Kasumi-1 (cell line): ENCODE results near the gene PLXNA4.
A peak's percentile ranks its signal among the peaks of the same experiment; 100 is the strongest.

Experiments
- DNase-seq, 2 experiments: peaks; one replicate each; lab custom pipeline; 2025; lab: John Stamatoyannopoulos, UW

The PLXNA4 gene

GRCh38 chr7:132387596-132387995 lies 188.7 kb downstream of the PLXNA4 start:
- DNase-seq = no peak

DNA sequence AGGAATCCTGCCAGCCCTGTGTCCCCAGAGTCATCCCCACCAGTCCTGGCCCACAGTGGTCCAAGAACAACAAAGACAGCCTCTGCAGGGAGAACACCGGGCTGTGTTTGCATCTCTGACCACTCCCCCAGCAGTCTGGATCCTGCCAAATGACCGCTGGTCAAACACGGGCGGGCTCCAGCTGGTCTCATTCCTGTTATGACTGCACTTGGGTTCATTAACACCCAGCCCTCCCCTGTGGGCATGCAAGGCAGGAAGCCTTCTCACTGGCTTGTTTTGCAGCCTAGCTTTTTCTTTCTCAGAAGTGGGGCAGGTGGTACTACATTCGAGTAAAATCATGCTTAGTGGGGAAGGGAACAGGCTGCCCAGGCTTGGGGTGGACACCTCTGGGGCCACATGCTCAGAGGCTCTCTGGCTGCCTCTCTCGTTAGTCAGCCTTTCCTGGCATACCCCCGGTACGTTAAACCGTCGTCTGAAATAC lies 190.0 kb downstream of the PLXNA4 start:
- no peak for DNase-seq

GRCh38 chr7:132383962-132384361 lies 192.3 kb downstream of the PLXNA4 start:
- no peak for DNase-seq

- DNase-seq = no peak
Observed at GRCh38 chr7:132381742-132382472, 194.4 kb downstream of the PLXNA4 start.

DNA sequence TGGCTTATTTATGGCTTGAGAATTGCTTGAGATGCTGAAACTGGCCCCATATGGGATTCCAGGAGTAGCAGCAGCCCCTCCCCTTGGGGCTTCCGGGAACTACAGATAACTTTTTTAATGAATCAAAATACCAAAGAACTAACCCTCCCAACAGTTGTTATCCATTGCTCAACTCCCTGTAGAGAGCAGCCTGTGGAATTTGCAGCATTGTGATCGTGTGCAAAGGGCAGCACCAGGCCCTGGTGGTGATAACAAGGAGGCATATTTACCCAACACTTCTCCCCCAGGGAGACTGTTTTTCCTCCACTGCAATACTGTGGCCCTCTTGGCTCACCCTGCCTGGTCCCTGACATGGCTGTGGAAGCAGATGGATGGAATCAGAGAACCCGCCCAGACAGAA lies 196.2 kb downstream of the PLXNA4 start:
- DNase-seq = no peak

DNA sequence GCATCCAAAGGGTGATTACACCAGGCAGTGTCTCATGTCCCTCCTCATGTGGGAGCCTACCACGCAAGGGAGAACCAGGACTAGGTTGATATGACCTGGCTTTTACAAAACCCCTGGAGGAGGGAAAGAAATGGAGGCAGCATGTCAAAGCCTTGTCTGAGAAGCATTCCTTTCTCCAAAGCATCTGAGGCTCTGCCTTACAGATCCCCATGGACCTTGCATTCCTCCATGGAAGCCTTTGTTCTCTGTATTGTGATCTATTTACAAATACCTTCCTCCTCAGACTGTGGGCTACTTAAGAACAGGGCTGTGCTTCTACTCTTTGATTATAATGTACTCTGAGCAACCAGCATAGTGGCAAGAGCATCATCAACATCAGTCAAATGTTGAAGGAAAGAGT lies 197.0 kb downstream of the PLXNA4 start:
- DNase-seq = no peak

GRCh38 chr7:132377703-132378584 lies 198.3 kb downstream of the PLXNA4 start:
- DNase-seq = no peak

DNA sequence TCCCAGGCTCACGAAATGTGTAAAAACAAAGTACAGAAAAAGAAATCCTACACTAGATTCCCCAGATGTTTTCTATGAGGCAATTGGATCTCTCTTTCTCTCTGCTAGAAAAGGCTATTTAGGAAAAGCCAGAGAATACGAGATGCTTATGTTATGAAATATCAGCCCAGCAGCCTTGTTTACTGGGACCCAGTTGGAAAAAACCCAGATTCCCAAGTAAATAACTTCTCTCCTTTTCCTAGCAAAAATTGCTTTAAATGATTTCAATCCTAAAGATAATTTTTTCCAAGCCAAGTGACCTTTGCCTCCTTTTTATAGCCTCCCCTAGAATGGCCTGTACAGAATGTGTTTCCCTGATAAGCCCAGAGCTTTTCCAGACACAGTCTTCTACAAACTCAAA lies 199.3 kb downstream of the PLXNA4 start:
- DNase-seq = no peak

- no peak for DNase-seq
Observed at GRCh38 chr7:132376361-132377013, 199.8 kb downstream of the PLXNA4 start.

- DNase-seq = no peak
Observed at GRCh38 chr7:132373879-132374278, 202.4 kb downstream of the PLXNA4 start.

DNA sequence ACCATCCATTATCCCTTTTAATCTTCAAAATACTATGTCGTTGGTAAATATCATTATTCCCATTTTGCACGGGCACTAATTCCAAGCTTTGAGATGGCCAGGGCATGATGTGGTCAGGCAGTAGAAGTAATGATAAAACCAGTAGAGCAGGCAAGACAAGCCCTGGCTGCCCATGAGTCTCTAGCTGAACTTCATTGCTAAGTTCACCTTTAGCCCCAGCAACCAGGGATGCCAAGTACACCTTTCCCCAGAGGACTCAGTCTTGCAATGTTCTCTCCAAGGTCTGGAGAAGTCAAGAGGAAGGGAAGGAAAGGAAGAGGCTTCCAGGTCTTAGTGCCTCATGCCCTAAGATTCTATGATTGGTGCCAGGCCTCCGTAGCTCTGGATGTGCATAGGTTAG lies 203.2 kb downstream of the PLXNA4 start:
- no peak for DNase-seq

DNA sequence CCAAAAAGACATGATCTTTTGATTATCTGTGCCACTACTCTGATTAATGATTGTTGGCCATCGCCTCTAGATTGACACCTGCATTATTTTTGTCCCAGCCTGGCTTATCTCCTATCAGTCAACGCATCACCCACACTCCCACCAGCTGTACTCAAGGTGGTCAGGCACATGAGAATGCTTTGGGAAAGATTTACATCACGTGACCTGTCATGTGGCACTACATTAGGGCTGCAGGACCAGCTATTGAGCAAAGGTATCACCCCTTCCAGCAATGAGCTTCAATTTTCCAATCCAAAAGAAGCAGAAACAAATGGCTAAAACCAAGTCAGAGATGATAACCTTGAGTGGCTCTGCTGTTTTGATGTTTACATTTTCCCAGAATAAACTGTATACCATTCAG lies 204.3 kb downstream of the PLXNA4 start:
- no peak for DNase-seq

GRCh38 chr7:132368246-132368900 lies 207.9 kb downstream of the PLXNA4 start:
- DNase-seq = no peak

- DNase-seq = no peak
Observed at GRCh38 chr7:132367795-132368194, 208.5 kb downstream of the PLXNA4 start.

GRCh38 chr7:132367004-132367403 lies 209.3 kb downstream of the PLXNA4 start:
- no peak for DNase-seq

DNA sequence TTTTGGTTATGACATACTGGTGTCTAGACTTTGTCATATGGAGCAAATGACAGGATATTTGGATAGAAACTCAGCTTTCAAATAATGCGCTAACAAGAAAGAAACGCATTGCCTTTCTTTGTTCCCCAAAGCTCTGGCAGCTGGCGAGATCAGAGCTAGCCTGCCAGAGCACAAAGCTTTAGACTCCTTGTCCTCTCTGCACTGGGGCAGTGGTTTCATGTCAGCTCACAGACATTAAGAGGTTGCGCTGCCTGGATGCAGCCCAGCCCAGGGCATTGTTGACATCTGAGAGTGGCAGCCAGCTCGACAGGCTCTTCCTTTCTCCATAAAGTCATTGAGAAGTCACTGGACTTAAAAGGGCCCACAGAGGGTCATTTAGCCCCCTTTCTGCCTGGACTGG lies 212.0 kb downstream of the PLXNA4 start:
- no peak for DNase-seq

GRCh38 chr7:132362059-132362458 lies 214.2 kb downstream of the PLXNA4 start:
- no peak for DNase-seq

- no peak for DNase-seq
Observed at GRCh38 chr7:132361146-132361545, 215.1 kb downstream of the PLXNA4 start.

GRCh38 chr7:132359743-132360142 lies 216.5 kb downstream of the PLXNA4 start:
- DNase-seq = no peak

DNA sequence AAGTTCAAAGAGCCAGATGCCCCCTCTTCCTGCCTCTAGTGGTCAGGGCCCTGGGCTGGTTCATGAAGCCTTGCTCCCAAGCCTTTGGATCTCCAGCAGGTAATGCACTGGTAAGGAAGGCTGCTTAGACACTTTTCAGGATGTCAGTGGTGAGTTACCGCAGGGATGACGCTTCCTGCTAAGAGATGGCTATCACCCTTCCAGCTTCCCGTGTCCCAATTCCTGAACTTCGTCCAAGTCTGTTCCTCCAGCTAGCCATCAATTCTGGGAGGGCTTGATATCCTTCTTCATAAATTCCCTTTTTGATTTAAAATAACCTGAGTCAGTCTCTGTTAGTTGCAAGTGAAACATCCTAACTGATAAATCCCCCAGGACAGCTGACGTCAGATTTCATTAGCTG lies 221.2 kb downstream of the PLXNA4 start:
- DNase-seq = no peak

DNA sequence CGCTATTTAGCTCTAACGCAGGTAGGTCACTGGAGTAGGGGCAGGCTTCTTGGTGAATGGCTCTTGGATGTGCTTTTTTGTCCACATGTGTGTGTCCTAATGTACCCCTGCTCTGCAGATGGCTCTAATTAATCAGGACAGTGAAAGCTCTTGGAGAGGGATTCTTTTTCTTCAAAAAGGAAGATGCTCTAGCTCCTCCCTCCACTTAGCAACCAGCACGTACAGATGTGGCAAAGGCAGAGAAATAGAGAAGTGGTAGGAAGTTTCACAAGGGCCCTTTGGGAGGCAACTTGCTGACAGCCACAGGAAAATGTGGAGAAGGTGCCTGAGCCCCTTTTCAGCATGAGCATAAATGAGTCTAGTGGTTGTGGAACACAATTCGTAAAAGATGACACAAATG lies 221.7 kb downstream of the PLXNA4 start:
- DNase-seq = peak; percentile 92

DNA sequence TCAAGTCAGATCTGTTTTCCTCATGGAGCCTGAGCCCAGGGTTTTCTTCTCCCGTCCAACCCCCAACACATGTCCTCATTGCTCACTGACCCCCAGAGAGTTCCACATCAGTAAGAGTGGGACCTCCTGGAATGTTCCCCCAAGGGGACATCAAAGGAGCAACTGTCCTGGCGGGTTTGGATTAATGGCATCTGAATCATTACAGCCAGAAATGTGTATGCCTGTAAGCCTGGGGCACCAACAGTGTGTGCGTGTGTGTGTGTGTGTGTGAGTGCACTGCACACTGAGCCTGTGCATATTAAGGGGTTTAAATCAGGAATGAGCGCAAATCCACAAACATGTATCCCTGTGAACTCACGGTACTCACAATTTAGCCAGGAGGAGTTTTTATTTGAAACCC lies 222.3 kb downstream of the PLXNA4 start:
- DNase-seq = no peak
